Gastrocnemius medialis (tissue), 4 donors: Measurements from ENCODE around the gene SIN3B. TPM values are rescaled to one million over a fixed set of nuclear protein-coding genes. Genes with fewer than 3 reads are reported as not detected.

Source experiments
- ATAC-seq, 2 donors: fragments of 150-250 bp; one replicate each; pipeline ENCODE4 v1.9.1; 2016
- DNase-seq, 2 donors: peaks; one replicate each; pipeline ENCODE4 v3.0.0-alpha.2; 2019
- H3K27ac ChIP-seq, 4 donors: fragments of 200-600 bp; sonication (generic); 1 replicate in 1 of 4; 2 replicates in 3 of 4; pipeline ENCODE4 v1.5.1; 2016 to 2018; ENCODE audit warnings: mild to moderate bottlenecking in 2 of 4, moderate library complexity in 1 of 4
- H3K27me3 ChIP-seq, 3 donors: fragments of 200-600 bp; sonication (generic) in 2 of 3; 1 replicate in 1 of 3; 2 replicates in 2 of 3; pipeline versions ENCODE4 v1.5.1 to v1.6.0; 2016 to 2019; ENCODE audit warnings: mild to moderate bottlenecking in 1 of 3, moderate library complexity in 1 of 3
- H3K36me3 ChIP-seq, 2 donors: fragments of 200-600 bp; sonication (generic) in 1 of 2; one replicate each; pipeline ENCODE4 v1.5.1; 2017 to 2018
- H3K4me1 ChIP-seq, 2 donors: fragments of 200-600 bp; sonication (generic) in 1 of 2; one replicate each; pipeline ENCODE4 v1.5.1; 2016 to 2017; ENCODE audit warnings: mild to moderate bottlenecking in 2 of 2
- H3K4me3 ChIP-seq, 4 donors: fragments of 200-600 bp; sonication (generic) in 3 of 4; 1 replicate in 1 of 4; 2 replicates in 3 of 4; pipeline ENCODE4 v1.5.1; 2016 to 2019; ENCODE audit warnings: mild to moderate bottlenecking in 2 of 4
- H3K9me3 ChIP-seq, 3 donors: fragments of 200-600 bp; sonication (generic) in 2 of 3; 1 replicate in 1 of 3; 2 replicates in 2 of 3; pipeline ENCODE4 v1.5.1; 2016 to 2019
- CTCF ChIP-seq, 5 experiments: fragments of 450-650 bp in 3 of 5; fragments of 200-600 bp in 2 of 5; sonication (generic) in 2 of 5; IDR thresholded peaks in 4 of 5; conservative IDR thresholded peaks in 1 of 5; 1 replicate in 4 of 5; 2 replicates in 1 of 5; pipeline ENCODE4 v1.5.1; 2016 to 2019; ENCODE audit warnings: antibody characterized with exemption in 5 of 5, mild to moderate bottlenecking in 3 of 5, moderate library complexity in 3 of 5
- POLR2A ChIP-seq, 2 donors: fragments of 450-650 bp; IDR thresholded peaks; one replicate each; pipeline ENCODE4 v1.6.1; 2017; ENCODE audit warnings: antibody characterized with exemption in 2 of 2, mild to moderate bottlenecking in 2 of 2, moderate library complexity in 2 of 2
- in situ Hi-C, 4 donors: fragments of 200-750 bp; cut with MboI; loops; one replicate each; pipeline versions ENCODE4 v1.15.0 to v1.8.0; 2017; ENCODE audit warnings: low sequenced_read_pairs in 4 of 4
- intact Hi-C: fragments of 100-400 bp; cut with DNase I; formaldehyde crosslinking; loops from one replicate; pipeline ENCODE4 v1.15.1; 2023; ENCODE audit warnings: low total_unique reads
- total RNA-seq, 4 donors: library from RNA; depleted of rRNA; stranded (reverse); fragments of >200 nt; gene quantifications; one replicate each; pipeline versions ENCODE4 v1.1.0 to v1.2.3, GENCODE V29; 2016

The SIN3B gene
- total RNA-seq, 4 donors from 2014 or later = 11.6 to 15.2 (median 14.3) TPM

GRCh38 chr19:16892436-16892835 lies 63.2 kb downstream of the SIN3B start:
- in situ Hi-C loops (no loop called here), intact Hi-C loops (no loop called here)
- ATAC-seq = no peak
- peaks cover 15 to 25% (median 16%) of the 10 kb centered on the region in 3 donors for H3K27me3 ChIP-seq
- peak overlapping the region in 1 of 4 donors; percentile 18 for H3K27ac ChIP-seq
- TF ChIP-seq POLR2A (IDR thresholded peaks at IDR 0.05) = no peak
- TF ChIP-seq CTCF (IDR thresholded peaks at IDR 0.05 in 4 of 5, conservative IDR thresholded peaks at IDR 0.05 in 1 of 5) = no peak
- H3K4me1 ChIP-seq = peaks cover 0 to 7% of the 10 kb centered on the region in 2 donors
- DNase-seq = no peak
- no peaks in the 10 kb centered on the region for H3K9me3 ChIP-seq
- no peak overlapping the region for H3K4me3 ChIP-seq
- no peaks in the 10 kb centered on the region for H3K36me3 ChIP-seq

GRCh38 chr19:16892868-16893685 lies 63.9 kb downstream of the SIN3B start:
- Histone ChIP-seq H3K27me3 (peaks cover 15 to 25% (median 21%) of the 10 kb centered on the region in 3 donors), H3K27ac (peak overlapping the region; percentile 18 to 49 (median 33)), H3K36me3 (no peaks in the 10 kb centered on the region), H3K4me1 (peaks cover 0 to 7% of the 10 kb centered on the region in 2 donors), H3K9me3 (no peaks in the 10 kb centered on the region), H3K4me3 (no peak overlapping the region)
- DNase-seq (no peak), ATAC-seq (no peak)
- in situ Hi-C loops = no loop called here
- TF ChIP-seq CTCF (IDR thresholded peaks at IDR 0.05 in 4 of 5, conservative IDR thresholded peaks at IDR 0.05 in 1 of 5) (no peak), POLR2A (IDR thresholded peaks at IDR 0.05) (no peak)
- intact Hi-C loops = no loop called here

GRCh38 chr19:16893686-16893989 lies 64.4 kb downstream of the SIN3B start:
- Histone ChIP-seq H3K9me3 (no peaks in the 10 kb centered on the region), H3K36me3 (no peaks in the 10 kb centered on the region), H3K4me3 (no peak overlapping the region), H3K27me3 (peaks cover 15 to 25% (median 21%) of the 10 kb centered on the region in 3 donors), H3K27ac (peak overlapping the region; percentile 18 to 49 (median 33)), H3K4me1 (peaks cover 0 to 7% of the 10 kb centered on the region in 2 donors)
- intact Hi-C loops = no loop called here
- DNase-seq (no peak), ATAC-seq (no peak)
- in situ Hi-C loops = no loop called here
- TF ChIP-seq POLR2A (IDR thresholded peaks at IDR 0.05) = no peak
- TF ChIP-seq CTCF (IDR thresholded peaks at IDR 0.05 in 4 of 5, conservative IDR thresholded peaks at IDR 0.05 in 1 of 5) = no peak

- intact Hi-C loops = no loop called here
- Histone ChIP-seq H3K9me3 (no peaks in the 10 kb centered on the region), H3K36me3 (no peaks in the 10 kb centered on the region), H3K4me1 (peaks cover 0 to 7% of the 10 kb centered on the region in 2 donors), H3K4me3 (no peak overlapping the region), H3K27me3 (peaks cover 15 to 25% (median 21%) of the 10 kb centered on the region in 3 donors), H3K27ac (peak overlapping the region in 3 of 4 donors; percentile 18 to 49 (median 43))
- in situ Hi-C loops = no loop called here
- no peak for ATAC-seq
- TF ChIP-seq POLR2A (IDR thresholded peaks at IDR 0.05) (no peak), CTCF (IDR thresholded peaks at IDR 0.05 in 4 of 5, conservative IDR thresholded peaks at IDR 0.05 in 1 of 5) (no peak)
- no peak for DNase-seq
These were observed 64.9 kb downstream of the SIN3B start for GRCh38 chr19:16894080-16894479.
